Measurements from ENCODE around the gene PPP1R1C.

Gene PPP1R1C

DNA sequence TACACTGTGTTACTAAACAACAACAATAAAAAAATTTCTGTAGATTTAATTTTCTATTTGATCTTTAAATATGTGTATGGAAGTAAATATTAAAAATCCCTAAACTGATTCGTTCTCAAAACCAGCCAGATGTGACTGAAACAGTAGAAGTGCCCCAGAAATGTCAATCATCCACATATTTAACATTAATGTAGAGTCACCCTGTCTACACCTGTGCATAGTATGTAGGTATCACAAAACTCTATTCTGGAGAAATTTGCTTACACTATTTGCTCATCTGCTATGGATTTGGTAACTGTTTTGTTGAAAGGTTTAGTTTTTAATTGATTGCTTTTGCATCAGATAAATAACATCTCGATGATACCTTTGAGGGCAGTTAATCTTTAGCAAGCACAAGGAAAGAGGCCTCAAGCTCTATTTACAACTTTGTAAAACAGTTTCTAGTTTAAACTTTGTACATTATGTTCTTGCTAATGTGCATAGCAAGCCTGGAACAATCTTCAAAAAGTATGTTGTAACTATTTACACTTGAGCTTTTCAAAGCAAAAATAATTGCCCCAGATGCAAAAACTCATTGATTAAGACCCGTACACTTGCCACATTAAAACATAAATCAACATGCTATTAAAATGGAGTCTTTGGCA, 76.8 kb downstream of the PPP1R1C start:
- DNase-seq (ENCODE audit: low read depth): no peak
- TF ChIP-seq, protein P1, sequence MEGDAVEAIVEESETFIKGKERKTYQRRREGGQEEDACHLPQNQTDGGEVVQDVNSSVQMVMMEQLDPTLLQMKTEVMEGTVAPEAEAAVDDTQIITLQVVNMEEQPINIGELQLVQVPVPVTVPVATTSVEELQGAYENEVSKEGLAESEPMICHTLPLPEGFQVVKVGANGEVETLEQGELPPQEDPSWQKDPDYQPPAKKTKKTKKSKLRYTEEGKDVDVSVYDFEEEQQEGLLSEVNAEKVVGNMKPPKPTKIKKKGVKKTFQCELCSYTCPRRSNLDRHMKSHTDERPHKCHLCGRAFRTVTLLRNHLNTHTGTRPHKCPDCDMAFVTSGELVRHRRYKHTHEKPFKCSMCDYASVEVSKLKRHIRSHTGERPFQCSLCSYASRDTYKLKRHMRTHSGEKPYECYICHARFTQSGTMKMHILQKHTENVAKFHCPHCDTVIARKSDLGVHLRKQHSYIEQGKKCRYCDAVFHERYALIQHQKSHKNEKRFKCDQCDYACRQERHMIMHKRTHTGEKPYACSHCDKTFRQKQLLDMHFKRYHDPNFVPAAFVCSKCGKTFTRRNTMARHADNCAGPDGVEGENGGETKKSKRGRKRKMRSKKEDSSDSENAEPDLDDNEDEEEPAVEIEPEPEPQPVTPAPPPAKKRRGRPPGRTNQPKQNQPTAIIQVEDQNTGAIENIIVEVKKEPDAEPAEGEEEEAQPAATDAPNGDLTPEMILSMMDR (IDR thresholded peaks at IDR 0.05; ENCODE audit: control insufficient read depth, extremely low read depth, insufficient read depth): no peak
- H3K4me3 ChIP-seq (ENCODE audit: low read depth, low read length): no peak overlapping the region

DNA sequence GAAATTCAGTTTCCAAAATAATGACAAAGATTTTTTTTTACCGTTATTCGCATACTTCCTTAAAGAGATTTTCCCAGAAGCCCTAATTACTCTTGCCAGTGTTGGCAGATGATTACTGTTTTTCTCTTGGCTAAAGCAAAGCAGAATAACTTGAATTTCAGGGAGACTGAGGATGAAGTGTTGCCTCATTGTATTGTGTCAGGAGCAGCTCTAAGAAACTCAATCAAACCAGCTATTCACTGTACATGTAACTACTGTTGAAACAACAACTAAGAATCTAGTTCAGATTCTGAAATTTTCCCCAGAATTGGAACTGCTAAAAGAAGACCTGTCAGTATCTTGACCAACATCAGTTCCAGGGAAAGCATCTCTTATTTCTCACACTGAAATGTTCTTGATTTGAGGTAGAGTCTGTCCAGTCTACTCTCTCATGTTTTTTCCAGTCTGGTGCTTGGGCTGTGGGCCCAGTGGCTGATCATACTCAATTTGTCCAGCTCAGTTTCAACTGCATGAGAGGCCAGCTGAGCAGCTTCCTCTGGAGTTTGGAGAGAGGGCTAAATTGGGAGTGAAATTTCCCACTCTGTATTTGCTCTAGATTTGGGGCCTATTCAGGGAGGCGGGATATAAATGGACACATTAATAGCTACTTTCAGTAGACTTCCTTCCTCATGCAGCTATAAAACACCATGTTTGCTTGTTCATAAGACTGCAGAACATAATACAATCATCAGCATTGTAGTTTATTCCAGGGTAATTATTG, 78.5 kb downstream of the PPP1R1C start:
- TF ChIP-seq, protein P1 (IDR thresholded peaks at IDR 0.05; ENCODE audit: control insufficient read depth, extremely low read depth, insufficient read depth): no peak
- DNase-seq (ENCODE audit: low read depth): no peak
- H3K4me3 ChIP-seq (ENCODE audit: low read depth, low read length): no peak overlapping the region

DNA sequence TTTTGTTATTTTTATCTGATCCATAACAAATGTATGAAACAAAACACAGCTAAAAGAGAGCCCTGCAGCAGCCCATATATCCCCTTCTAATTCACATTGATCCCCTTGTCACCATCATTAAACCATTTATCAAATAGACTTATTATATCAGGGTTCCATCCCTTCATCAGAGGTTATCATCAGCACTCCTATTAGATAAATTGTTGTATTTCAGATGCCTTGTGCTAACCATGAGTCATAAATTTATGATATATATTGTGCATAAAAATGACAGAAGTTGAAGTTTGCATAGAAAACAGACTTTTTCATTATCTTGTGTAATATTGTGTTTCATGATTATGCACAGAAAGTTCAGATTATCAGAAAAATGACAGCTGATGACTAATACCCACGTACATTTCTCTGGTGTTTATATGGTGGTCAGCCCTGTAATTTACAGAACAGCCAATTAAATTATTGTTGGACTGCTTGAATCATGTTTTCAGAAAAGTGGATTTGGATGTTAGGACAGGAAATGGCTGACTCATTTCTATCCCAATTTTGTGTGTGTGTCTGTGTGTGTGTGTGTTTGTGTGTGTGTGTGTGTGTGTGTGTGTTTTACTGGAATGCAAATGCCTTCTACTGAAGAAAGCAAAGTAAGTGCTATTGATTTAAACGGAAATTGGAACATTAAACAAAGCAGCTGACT, 80.9 kb downstream of the PPP1R1C start:
- no peak overlapping the region for H3K4me3 ChIP-seq (ENCODE audit: low read depth, low read length)
- no peak for DNase-seq (ENCODE audit: low read depth)
- TF ChIP-seq, protein P1 (IDR thresholded peaks at IDR 0.05; ENCODE audit: control insufficient read depth, extremely low read depth, insufficient read depth): no peak

DNA sequence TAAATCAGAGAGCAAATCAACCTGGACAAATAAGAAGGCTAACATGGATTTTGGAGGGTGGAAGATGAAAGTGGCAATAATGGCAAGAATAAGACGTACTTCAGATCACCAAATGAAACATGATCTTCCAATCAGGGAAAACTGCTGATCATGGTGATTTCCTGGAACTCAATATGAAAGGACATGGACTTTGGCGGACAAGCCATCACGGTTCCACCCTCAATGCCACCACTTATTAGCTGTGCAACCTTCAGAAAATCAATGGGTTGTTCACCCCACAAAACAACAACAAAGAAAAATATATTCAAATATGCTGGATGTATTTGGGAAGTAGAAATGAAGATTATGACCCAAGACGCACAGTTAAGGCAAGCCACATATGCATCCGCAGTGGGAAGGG, 81.7 kb downstream of the PPP1R1C start:
- no peak overlapping the region for H3K4me3 ChIP-seq (ENCODE audit: low read depth, low read length)
- TF ChIP-seq, protein P1 (IDR thresholded peaks at IDR 0.05; ENCODE audit: control insufficient read depth, extremely low read depth, insufficient read depth): no peak
- DNase-seq (ENCODE audit: low read depth): no peak

DNA sequence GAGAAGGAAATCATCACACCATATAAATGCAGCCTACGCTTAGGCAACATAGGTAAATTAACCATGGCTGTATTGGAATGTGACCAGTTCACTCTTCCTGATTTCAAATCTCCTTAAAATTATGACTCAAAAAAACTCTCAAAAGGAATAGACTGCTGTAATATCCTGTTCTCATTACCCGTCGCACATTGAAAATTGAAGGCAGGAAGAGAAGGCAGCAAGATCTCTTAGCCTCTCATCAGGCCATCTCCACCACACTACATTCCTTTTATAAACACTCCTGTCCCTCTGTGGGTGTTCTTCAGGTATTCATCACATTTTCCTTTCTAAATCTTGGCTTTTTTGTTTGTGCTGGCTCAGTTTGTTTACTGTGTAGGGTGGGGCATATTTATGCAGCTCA, 83.2 kb downstream of the PPP1R1C start:
- DNase-seq (ENCODE audit: low read depth): no peak
- TF ChIP-seq, protein P1 (IDR thresholded peaks at IDR 0.05; ENCODE audit: control insufficient read depth, extremely low read depth, insufficient read depth): no peak
- H3K4me3 ChIP-seq (ENCODE audit: low read depth, low read length): no peak overlapping the region

DNA sequence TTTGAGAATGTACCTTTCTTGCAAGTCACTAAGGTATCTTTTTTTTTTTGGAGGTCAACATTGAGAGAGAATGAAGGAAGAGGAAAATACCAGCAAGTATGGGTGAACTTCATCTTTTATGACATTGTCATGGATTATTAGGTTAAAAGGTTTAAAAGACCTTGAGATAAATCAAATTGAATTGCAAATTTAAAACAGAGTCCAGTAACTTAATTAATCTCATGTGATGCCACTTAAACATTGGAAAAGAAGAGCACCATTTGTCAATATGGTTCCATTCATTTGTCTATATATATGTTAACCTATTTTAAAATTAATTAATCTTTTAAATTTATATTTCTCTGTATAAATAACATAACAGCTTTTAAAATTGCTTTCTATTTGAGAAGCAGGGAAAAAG, 83.8 kb downstream of the PPP1R1C start:
- H3K4me3 ChIP-seq (ENCODE audit: low read depth, low read length): no peak overlapping the region
- TF ChIP-seq, protein P1 (IDR thresholded peaks at IDR 0.05; ENCODE audit: control insufficient read depth, extremely low read depth, insufficient read depth): no peak
- no peak for DNase-seq (ENCODE audit: low read depth)
